Measurements from ENCODE around the gene MMP25.

- TF ChIP-seq CTCF (IDR thresholded peaks at IDR 0.05) (no peak), POLR2A (IDR thresholded peaks at IDR 0.05) (no peak)
These were observed 4.6 kb downstream of the MMP25 start for GRCh38 chr16:3051009-3051408.
